Suprapubic skin (tissue), 4 donors: ENCODE measurements around the gene CACNA2D3. TPM values are rescaled to one million over a fixed set of nuclear protein-coding genes. Genes with fewer than 3 reads are reported as not detected.

Experiments
- DNase-seq, 2 donors: peaks; one replicate each; pipeline ENCODE4 v3.0.0-alpha.2; 2019; ENCODE audit warnings: low spot score in 2 of 2
- H3K27ac ChIP-seq: fragments of 200-600 bp; sonication (generic); one replicate; pipeline ENCODE4 v1.5.1; 2019
- H3K27me3 ChIP-seq: fragments of 200-600 bp; sonication (generic); one replicate; pipeline ENCODE4 v1.5.1; 2019
- H3K36me3 ChIP-seq: fragments of 200-600 bp; sonication (generic); one replicate; pipeline ENCODE4 v1.5.1; 2019
- H3K4me1 ChIP-seq: fragments of 200-600 bp; sonication (generic); one replicate; pipeline ENCODE4 v1.5.1; 2019
- H3K4me3 ChIP-seq: fragments of 200-600 bp; sonication (generic); one replicate; pipeline ENCODE4 v1.5.1; 2019; ENCODE audit warnings: mild to moderate bottlenecking
- H3K9me3 ChIP-seq: fragments of 200-600 bp; sonication (generic); one replicate; pipeline ENCODE4 v1.5.1; 2019
- CTCF ChIP-seq, 2 donors: fragments of 200-600 bp in 1 of 2; fragments of 450-650 bp in 1 of 2; sonication (generic) in 1 of 2; IDR thresholded peaks; one replicate each; pipeline ENCODE4 v1.5.1; 2016 to 2019; ENCODE audit warnings: antibody characterized with exemption in 2 of 2, mild to moderate bottlenecking in 1 of 2, moderate library complexity in 1 of 2
- EP300 ChIP-seq: sonication (generic); formaldehyde crosslinking; IDR thresholded peaks from one replicate; pipeline ENCODE4 v1.6.1; 2017; ENCODE audit warnings: antibody characterized with exemption
- POLR2A ChIP-seq, 2 donors: fragments of 450-650 bp; IDR thresholded peaks; one replicate each; pipeline ENCODE4 v1.6.1; 2017; ENCODE audit warnings: antibody characterized with exemption in 2 of 2, mild to moderate bottlenecking in 2 of 2, moderate library complexity in 2 of 2
- POLR2AphosphoS5 ChIP-seq, 3 donors: sonication (generic); formaldehyde crosslinking; IDR thresholded peaks; one replicate each; pipeline ENCODE4 v1.6.1; 2017; ENCODE audit warnings: antibody characterized with exemption in 3 of 3
- WGBS: methylation state at CpG from one replicate; pipeline ENCODE4 v1.1.5; 2018; 5-methylcytosine and 5-hydroxymethylcytosine counted together
- total RNA-seq, 4 donors: library from RNA; depleted of rRNA; stranded (reverse); fragments of >200 nt; gene quantifications; one replicate each; pipeline ENCODE4 v1.1.0, GENCODE V29; 2016

The CACNA2D3 gene
- total RNA-seq, 4 donors from 2014 or later = 0.42 to 2.8 (median 0.95) TPM

GRCh38 chr3:54543446-54543845 lies 421.1 kb downstream of the CACNA2D3 start:
- Histone ChIP-seq H3K36me3 (no peaks in the 10 kb centered on the region), H3K4me1 (no peaks in the 10 kb centered on the region), H3K4me3 (no peak overlapping the region), H3K9me3 (no peaks in the 10 kb centered on the region), H3K27me3 (no peaks in the 10 kb centered on the region), H3K27ac (no peak overlapping the region)
- WGBS = 46% methylated on average over 3 of the region's 3 CpGs
- no peak for DNase-seq
- TF ChIP-seq POLR2A (IDR thresholded peaks at IDR 0.05) (no peak), CTCF (IDR thresholded peaks at IDR 0.05) (no peak), POLR2AphosphoS5 (IDR thresholded peaks at IDR 0.05) (no peak), EP300 (no peak)

GRCh38 chr3:54547051-54547450 lies 424.7 kb downstream of the CACNA2D3 start:
- DNase-seq = no peak
- no peak for TF ChIP-seq POLR2A (IDR thresholded peaks at IDR 0.05)
- TF ChIP-seq EP300 = no peak
- TF ChIP-seq POLR2AphosphoS5 (IDR thresholded peaks at IDR 0.05) = no peak
- TF ChIP-seq CTCF (IDR thresholded peaks at IDR 0.05) = no peak
- H3K36me3 ChIP-seq = no peaks in the 10 kb centered on the region

GRCh38 chr3:54547846-54548245 lies 425.5 kb downstream of the CACNA2D3 start:
- Histone ChIP-seq H3K9me3 (no peaks in the 10 kb centered on the region), H3K27me3 (no peaks in the 10 kb centered on the region), H3K4me3 (no peak overlapping the region), H3K36me3 (no peaks in the 10 kb centered on the region), H3K4me1 (no peaks in the 10 kb centered on the region), H3K27ac (no peak overlapping the region)
- no peak for TF ChIP-seq POLR2A (IDR thresholded peaks at IDR 0.05)
- WGBS = 96% methylated on average over 2 of the region's 2 CpGs
- DNase-seq = no peak

More at GRCh38 chr3:54547051-54547450, 424.7 kb downstream of the CACNA2D3 start:
- Histone ChIP-seq H3K4me1 (no peaks in the 10 kb centered on the region), H3K27ac (no peak overlapping the region), H3K4me3 (no peak overlapping the region), H3K27me3 (no peaks in the 10 kb centered on the region), H3K9me3 (no peaks in the 10 kb centered on the region)
- 82% methylated on average over 2 of the region's 2 CpGs for WGBS

- no peak for DNase-seq
- Histone ChIP-seq H3K36me3 (no peaks in the 10 kb centered on the region), H3K9me3 (no peaks in the 10 kb centered on the region), H3K27ac (no peak overlapping the region), H3K4me1 (no peaks in the 10 kb centered on the region), H3K27me3 (no peaks in the 10 kb centered on the region), H3K4me3 (no peak overlapping the region)
- TF ChIP-seq EP300 = no peak
- no peak for TF ChIP-seq POLR2A (IDR thresholded peaks at IDR 0.05)
- TF ChIP-seq POLR2AphosphoS5 (IDR thresholded peaks at IDR 0.05) = no peak
- no peak for TF ChIP-seq CTCF (IDR thresholded peaks at IDR 0.05)
- 65% methylated on average over 10 of the region's 10 CpGs for WGBS
These were observed 427.4 kb downstream of the CACNA2D3 start for GRCh38 chr3:54549607-54550220.

GRCh38 chr3:54550221-54550977 lies 428.0 kb downstream of the CACNA2D3 start:
- DNase-seq = no peak
- WGBS = 63% methylated on average over 19 of the region's 19 CpGs
- Histone ChIP-seq H3K9me3 (no peaks in the 10 kb centered on the region), H3K27me3 (no peaks in the 10 kb centered on the region), H3K36me3 (no peaks in the 10 kb centered on the region), H3K27ac (no peak overlapping the region), H3K4me1 (no peaks in the 10 kb centered on the region), H3K4me3 (no peak overlapping the region)
- TF ChIP-seq EP300 (no peak), POLR2AphosphoS5 (IDR thresholded peaks at IDR 0.05) (no peak), POLR2A (IDR thresholded peaks at IDR 0.05) (no peak), CTCF (IDR thresholded peaks at IDR 0.05) (no peak)
